HT1080 (cell line): ENCODE results near the gene FER. TPM values are rescaled to one million over a fixed set of nuclear protein-coding genes. Genes with fewer than 3 reads are reported as not detected.
"Not testable (repeated sequence)": the region's sequence is repeated elsewhere in the genome, so short reads cannot be mapped to it uniquely, and the experiment has no call there.

Experiments
- DNase-seq: peaks from one replicate; pipeline ENCODE4 v3.0.0-alpha.2; 2015; ENCODE audit warnings: low read depth
- total RNA-seq: library from RNA; depleted of rRNA; stranded (reverse); fragments of >200 nt; shearing (Covaris generic); gene quantifications from 2 replicates; pipeline ENCODE4 v1.2.3, GENCODE V29; 2014

Gene FER
- total RNA-seq, 1 experiment from 2014 or later: 25.2 TPM

GRCh38 chr5:108797986-108798385, 50.3 kb downstream of the FER start:
- no peak for DNase-seq

GRCh38 chr5:108798513-108799265, 51.0 kb downstream of the FER start:
- no peak for DNase-seq

- no peak for DNase-seq
Observed at GRCh38 chr5:108801301-108801700, 53.6 kb downstream of the FER start.

GRCh38 chr5:108801776-108802175, 54.1 kb downstream of the FER start:
- peak; percentile 88 for DNase-seq

- DNase-seq: no peak
Observed at GRCh38 chr5:108810717-108811116, 63.0 kb downstream of the FER start.

- DNase-seq: no peak
Observed at GRCh38 chr5:108813673-108814072, 66.0 kb downstream of the FER start.

- DNase-seq: no peak
Observed at GRCh38 chr5:108814551-108814950, 66.9 kb downstream of the FER start.

- peak; percentile 55 for DNase-seq
Observed at GRCh38 chr5:108818613-108819272, 71.0 kb downstream of the FER start.

GRCh38 chr5:108820983-108821382, 73.3 kb downstream of the FER start:
- no peak for DNase-seq

GRCh38 chr5:108822211-108822947, 74.7 kb downstream of the FER start:
- DNase-seq: no peak

- DNase-seq: no peak
Observed at GRCh38 chr5:108827131-108827530, 79.4 kb downstream of the FER start.

- DNase-seq: no peak
Observed at GRCh38 chr5:108830705-108831276, 83.1 kb downstream of the FER start.

- DNase-seq: no peak
Observed at GRCh38 chr5:108836492-108836891, 88.8 kb downstream of the FER start.

GRCh38 chr5:108842260-108842941, 94.7 kb downstream of the FER start:
- DNase-seq: not testable (repeated sequence)

GRCh38 chr5:108851129-108851528, 103.4 kb downstream of the FER start:
- not testable (repeated sequence) for DNase-seq

- no peak for DNase-seq
Observed at GRCh38 chr5:108857905-108858304, 110.2 kb downstream of the FER start.

- peak; percentile 27 for DNase-seq
Observed at GRCh38 chr5:108858959-108859358, 111.3 kb downstream of the FER start.

- no peak for DNase-seq
Observed at GRCh38 chr5:108862211-108862610, 114.5 kb downstream of the FER start.

GRCh38 chr5:108866097-108866496, 118.4 kb downstream of the FER start:
- not testable (repeated sequence) for DNase-seq

GRCh38 chr5:108867656-108868055, 120.0 kb downstream of the FER start:
- DNase-seq: no peak

GRCh38 chr5:108869066-108869465, 121.4 kb downstream of the FER start:
- no peak for DNase-seq
